Endothelial cell of umbilical vein (primary cell): Measurements from ENCODE around the gene PPFIBP2.

Experiments
- CTCF ChIP-seq, 2 donors: IDR thresholded peaks; 1 replicate in 1 of 2; 2 replicates in 1 of 2; pipeline ENCODE4 v1.5.1; 2011; ENCODE audit warnings: low read length in 2 of 2, mild to moderate bottlenecking in 2 of 2, moderate library complexity in 2 of 2, control low read depth in 1 of 2, inconsistent platforms in 1 of 2, low read depth in 1 of 2; ENCODE audit not compliant: insufficient read depth in 1 of 2; ENCODE audit errors: extremely low read depth in 1 of 2
- EZH2 ChIP-seq: IDR thresholded peaks from 2 replicates; pipeline ENCODE4 v1.6.1; 2012; ENCODE audit warnings: borderline replicate concordance, low read depth, mild to moderate bottlenecking, moderate library complexity, low read length, inconsistent platforms; ENCODE audit not compliant: severe bottlenecking
- GATA2 ChIP-seq: IDR thresholded peaks from 2 replicates; pipeline ENCODE4 v1.7.0; 2011; ENCODE audit warnings: low read depth, mild to moderate bottlenecking, moderate library complexity, mixed read lengths, low read length; ENCODE audit not compliant: insufficient read length, insufficient read depth
- MAX ChIP-seq: IDR thresholded peaks from 2 replicates; pipeline ENCODE4 v1.6.1; 2011; ENCODE audit not compliant: insufficient read depth, insufficient read length
- POLR2A ChIP-seq: IDR thresholded peaks from 2 replicates; pipeline ENCODE4 v1.6.1; 2012; ENCODE audit warnings: low read depth, mild to moderate bottlenecking, control low read depth, low read length
- POLR2AphosphoS5 ChIP-seq: IDR thresholded peaks from 2 replicates; pipeline ENCODE4 v1.6.1; 2012; ENCODE audit warnings: low read depth, mild to moderate bottlenecking, control low read depth, low read length, moderate library complexity; ENCODE audit not compliant: insufficient read depth

- no peak for TF ChIP-seq CTCF (IDR thresholded peaks at IDR 0.05; ENCODE audit: extremely low read depth in 1 of 2, insufficient read depth in 1 of 2, low read depth in 1 of 2, low read length in 2 of 2)
- no peak for TF ChIP-seq MAX
- TF ChIP-seq POLR2AphosphoS5, result no peak
- no peak for TF ChIP-seq POLR2A
- TF ChIP-seq EZH2, result no peak
- TF ChIP-seq GATA2, result no peak
Observed at GRCh38 chr11:7538466-7539454, 25.0 kb downstream of the PPFIBP2 start.
